PC-3 (cell line): ENCODE results near the gene DIAPH1. TPM values are rescaled to one million over a fixed set of nuclear protein-coding genes. Genes with fewer than 3 reads are reported as not detected.

Experiments used
- ATAC-seq: fragments of 200-7000 bp; cut with Tn5 transposase; 2 replicates; pipeline ENCODE4 v1.9.1; 2020; ENCODE audit warnings: mild to moderate bottlenecking, moderate library complexity
- BruUV-seq: library from RNA; stranded (reverse); fragments of 400-500 nt; replicated peaks from 2 replicates; lab custom pipeline; 2021; lab: Mats Ljungman, UMichigan
- CTCF ChIA-PET: fragments of 300-600 bp; sonication (Branson Sonifier 250); formaldehyde crosslinking; loops from one replicate; lab custom pipeline; 2022; ENCODE audit warnings: antibody characterized with exemption; lab: Charles Lee
- POLR2A ChIA-PET: fragments of 300-600 bp; sonication (Branson Sonifier 250); formaldehyde crosslinking; loops from one replicate; lab custom pipeline; 2022; ENCODE audit warnings: antibody characterized with exemption; ENCODE audit not compliant: unreplicated experiment; lab: Charles Lee
- DNase-seq: peaks from one replicate; pipeline ENCODE4 v3.0.0-alpha.2; 2015
- H2AFZ ChIP-seq: fragments of 300-600 bp; sonication (generic); 2 replicates; pipeline ENCODE4 v1.6.0; 2016; ENCODE audit warnings: antibody characterized with exemption, low read length
- H3F3A ChIP-seq: fragments of 300-600 bp; sonication (generic); one replicate; pipeline ENCODE4 v1.6.0; 2017; ENCODE audit warnings: antibody characterized with exemption, low read length, control low read depth, mild to moderate bottlenecking; ENCODE audit not compliant: unreplicated experiment
- H3K27ac ChIP-seq: fragments of 300-600 bp; sonication (generic); 2 replicates; pipeline ENCODE4 v1.5.1; 2016; ENCODE audit warnings: mild to moderate bottlenecking, low read length
- H3K27me3 ChIP-seq: fragments of 300-600 bp; sonication (generic); 2 replicates; pipeline ENCODE4 v1.6.1; 2016; ENCODE audit warnings: low read length, mixed read lengths
- H3K36me3 ChIP-seq: fragments of 300-600 bp; sonication (generic); 2 replicates; pipeline ENCODE4 v1.6.1; 2016; ENCODE audit warnings: low read depth, mixed run types, low read length, mixed read lengths
- H3K4me1 ChIP-seq: fragments of 300-600 bp; sonication (generic); 2 replicates; pipeline ENCODE4 v1.5.1; 2016; ENCODE audit warnings: low read length; ENCODE audit not compliant: insufficient read depth
- H3K4me2 ChIP-seq: fragments of 300-600 bp; sonication (generic); 2 replicates; pipeline ENCODE4 v1.6.0; 2016; ENCODE audit warnings: low read length
- H3K4me3 ChIP-seq: fragments of 300-600 bp; sonication (generic); 2 replicates; pipeline ENCODE4 v1.5.1; 2016; ENCODE audit warnings: mild to moderate bottlenecking, low read length, mixed read lengths
- H3K79me2 ChIP-seq: fragments of 300-600 bp; sonication (generic); 2 replicates; pipeline ENCODE4 v1.6.1; 2017; ENCODE audit warnings: low read length, mixed read lengths
- H3K9ac ChIP-seq: fragments of 300-600 bp; sonication (generic); 2 replicates; pipeline ENCODE4 v1.6.0; 2016; ENCODE audit warnings: mild to moderate bottlenecking, low read length
- H3K9me2 ChIP-seq: fragments of 300-600 bp; sonication (generic); replicated peaks from 2 replicates; pipeline ENCODE4 v1.6.1; 2016; ENCODE audit warnings: mixed run types, low read length, mixed read lengths
- H3K9me3 ChIP-seq: fragments of 300-600 bp; sonication (generic); 2 replicates; pipeline ENCODE4 v1.6.1; 2016; ENCODE audit warnings: low read length, mixed read lengths
- H4K20me1 ChIP-seq: fragments of 300-600 bp; sonication (generic); 2 replicates; pipeline ENCODE4 v1.6.1; 2016; ENCODE audit warnings: low read length, mixed read lengths
- CTCF ChIP-seq: fragments of 300-600 bp; sonication (generic); conservative IDR thresholded peaks from 2 replicates; pipeline ENCODE4 v1.5.1; 2017; ENCODE audit warnings: antibody characterized with exemption, low read depth, mild to moderate bottlenecking, low read length
- EZH2 ChIP-seq: fragments of 300-600 bp; sonication (generic); IDR thresholded peaks from one replicate; pipeline ENCODE4 v1.6.1; 2017; ENCODE audit warnings: antibody characterized with exemption, mild to moderate bottlenecking, low read length; ENCODE audit not compliant: unreplicated experiment
- EZH2phosphoT487 ChIP-seq: fragments of 300-600 bp; sonication (generic); IDR thresholded peaks from 2 replicates; pipeline ENCODE4 v1.6.1; 2018; ENCODE audit warnings: mild to moderate bottlenecking, antibody characterized with exemption, low read length, borderline replicate concordance
- intact Hi-C: fragments of 100-400 bp; cut with micrococcal nuclease; formaldehyde crosslinking; loops from 2 replicates; pipeline ENCODE4 v1.9.0; 2023
- total RNA-seq: library from RNA; depleted of rRNA; stranded (reverse); fragments of >200 nt; gene quantifications from 2 replicates; pipeline ENCODE4 v1.2.3, GENCODE V29; 2014

The DIAPH1 gene
- total RNA-seq, 1 experiment from 2014 or later: 51.9 TPM

DNA sequence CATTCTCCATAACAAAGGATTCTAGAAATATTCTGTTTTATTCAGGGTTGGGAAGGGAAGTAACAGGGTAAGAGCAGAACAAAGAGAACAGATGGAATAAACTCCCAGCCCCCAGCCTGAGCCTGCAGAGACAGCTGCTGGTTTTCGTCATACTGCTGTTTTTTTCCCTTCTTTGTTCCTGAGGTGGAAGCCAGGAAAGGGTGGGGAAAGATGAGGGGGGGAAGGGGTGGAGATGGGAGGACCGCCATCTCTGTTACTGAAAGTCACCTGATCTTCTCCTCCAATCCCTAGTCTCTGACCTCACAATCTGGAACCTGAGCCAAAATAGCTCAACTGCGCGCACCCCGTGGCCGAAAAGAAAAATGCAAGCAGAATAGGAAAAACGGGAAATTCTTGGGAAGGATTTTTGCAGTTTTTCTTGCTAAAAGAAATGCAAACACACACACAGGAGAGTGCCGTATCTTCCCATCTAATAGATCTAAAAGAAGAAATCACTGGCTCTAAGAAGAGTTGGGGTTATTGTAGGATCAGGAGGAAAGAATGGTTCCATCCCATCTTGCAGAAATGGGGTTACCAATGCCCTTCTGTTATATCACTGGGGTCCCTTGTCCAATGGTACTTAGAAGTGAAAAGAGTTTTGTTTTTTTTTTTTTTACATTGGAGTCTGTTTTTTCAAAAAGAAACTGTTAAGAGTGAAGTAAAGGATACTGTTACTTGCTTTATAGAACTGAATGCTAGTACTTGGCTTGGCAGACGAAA lies 57.9 kb downstream of the DIAPH1 start:
- TF ChIP-seq EZH2phosphoT487 (no peak), CTCF (peak; percentile 72)
- Histone ChIP-seq H3K9ac (peak overlapping the region; percentile 84), H3K27ac (peak overlapping the region; percentile 98), H3K9me3 (no peaks in the 10 kb centered on the region), H4K20me1 (no peaks in the 10 kb centered on the region), H3K36me3 (peaks cover 50% of the 10 kb centered on the region), H3K4me3 (no peak overlapping the region), H3K27me3 (no peaks in the 10 kb centered on the region), H2AFZ (no peak overlapping the region), H3K4me1 (peaks cover 46% of the 10 kb centered on the region), H3K9me2 (no peaks in the 10 kb centered on the region), H3F3A (peaks cover 8% of the 10 kb centered on the region), H3K79me2 (peaks cover 8% of the 10 kb centered on the region; the same call in 1 of the 2 replicates), H3K4me2 (peak overlapping the region; percentile 55)
- POLR2A ChIA-PET: interaction anchor here (0.6 to 0.7 kb wide), 2 partner anchors 43 to 292 kb away, joined by 3 to 4 read pairs; no protein-coding TSS in a partner anchor
- BruUV-seq: no TSS peak
- intact Hi-C loops: loop anchor here (1.0 to 10.0 kb wide), 6 partner anchors 40 to 716 kb away; partner anchors contain the start of genes PCDHA8, PCDHA9, PCDHB2 and PCDHB9
- ATAC-seq (peak; percentile 44), DNase-seq (peak; percentile 76)
- CTCF ChIA-PET: interaction anchor here (0.5 to 1.5 kb wide), 6 partner anchors 24 to 466 kb away, joined by 3 to 10 read pairs (median 4); partner anchors contain the start of genes PCDHB2, PCDHGA1, PCDHGA5 and PCDHGB2

- H3K4me1 ChIP-seq: peaks cover 42% of the 10 kb centered on the region
- no peaks in the 10 kb centered on the region for H3K9me3 ChIP-seq
- H3K9ac ChIP-seq: peak overlapping the region; percentile 84
- no peak overlapping the region for H2AFZ ChIP-seq
- no TSS peak for BruUV-seq
- peaks cover 48% of the 10 kb centered on the region for H3K36me3 ChIP-seq
- H3F3A ChIP-seq: peaks cover 8% of the 10 kb centered on the region
- H3K9me2 ChIP-seq: no peaks in the 10 kb centered on the region
- peak overlapping the region; percentile 55 for H3K4me2 ChIP-seq
- intact Hi-C loops: loop anchor here (1.0 to 10.0 kb wide), 6 partner anchors 39 to 715 kb away; partner anchors contain the start of genes PCDHA8, PCDHA9, PCDHB2 and PCDHB9
- H3K27me3 ChIP-seq: no peaks in the 10 kb centered on the region
- ChIA-PET CTCF (interaction anchor here (0.6 to 1.5 kb wide), 4 partner anchors 23 to 466 kb away, joined by 4 to 10 read pairs (median 5); partner anchors contain the start of genes PCDHB2, PCDHGA5 and PCDHGB2), POLR2A (no interaction called here)
- peak overlapping the region; percentile 98 for H3K27ac ChIP-seq
- H4K20me1 ChIP-seq: no peaks in the 10 kb centered on the region
- no peak overlapping the region for H3K4me3 ChIP-seq
- ATAC-seq (peak; percentile 49), DNase-seq (peak; percentile 34)
- peaks cover 8% of the 10 kb centered on the region; the same call in 1 of the 2 replicates for H3K79me2 ChIP-seq
- TF ChIP-seq EZH2phosphoT487: no peak
- TF ChIP-seq CTCF: no peak
- no peak for TF ChIP-seq EZH2
These were observed 58.6 kb downstream of the DIAPH1 start for GRCh38 chr5:141560151-141560550.
